Measurements from ENCODE around the gene NAALADL2.
"Not testable (repeated sequence)": the region's sequence is repeated elsewhere in the genome, so short reads cannot be mapped to it uniquely, and the experiment has no call there.

Gene NAALADL2

DNA sequence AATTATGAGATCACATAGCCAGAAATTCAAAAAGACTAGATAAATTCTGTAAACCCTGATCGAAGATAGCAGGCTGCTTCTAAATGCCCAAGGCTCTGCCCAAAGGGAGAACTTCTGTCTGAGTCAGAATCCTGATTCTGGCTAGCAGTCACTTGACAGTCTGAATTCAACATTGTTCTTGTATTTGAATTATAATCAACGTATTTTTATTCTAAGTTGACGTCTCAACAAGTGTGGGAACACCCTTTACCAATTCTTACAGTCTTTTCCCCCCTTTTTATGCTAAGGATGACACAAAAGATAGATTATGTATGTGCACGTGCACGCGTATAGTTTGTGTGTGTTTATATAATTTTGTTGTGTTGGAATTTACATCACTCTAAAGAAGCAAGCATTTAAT, 552.8 kb downstream of the NAALADL2 start:
- no peak overlapping the region for H3K4me3 ChIP-seq
- no peak for DNase-seq (ENCODE audit: low spot score)
- no peak overlapping the region for H3K27ac ChIP-seq
- TF ChIP-seq, protein P1, sequence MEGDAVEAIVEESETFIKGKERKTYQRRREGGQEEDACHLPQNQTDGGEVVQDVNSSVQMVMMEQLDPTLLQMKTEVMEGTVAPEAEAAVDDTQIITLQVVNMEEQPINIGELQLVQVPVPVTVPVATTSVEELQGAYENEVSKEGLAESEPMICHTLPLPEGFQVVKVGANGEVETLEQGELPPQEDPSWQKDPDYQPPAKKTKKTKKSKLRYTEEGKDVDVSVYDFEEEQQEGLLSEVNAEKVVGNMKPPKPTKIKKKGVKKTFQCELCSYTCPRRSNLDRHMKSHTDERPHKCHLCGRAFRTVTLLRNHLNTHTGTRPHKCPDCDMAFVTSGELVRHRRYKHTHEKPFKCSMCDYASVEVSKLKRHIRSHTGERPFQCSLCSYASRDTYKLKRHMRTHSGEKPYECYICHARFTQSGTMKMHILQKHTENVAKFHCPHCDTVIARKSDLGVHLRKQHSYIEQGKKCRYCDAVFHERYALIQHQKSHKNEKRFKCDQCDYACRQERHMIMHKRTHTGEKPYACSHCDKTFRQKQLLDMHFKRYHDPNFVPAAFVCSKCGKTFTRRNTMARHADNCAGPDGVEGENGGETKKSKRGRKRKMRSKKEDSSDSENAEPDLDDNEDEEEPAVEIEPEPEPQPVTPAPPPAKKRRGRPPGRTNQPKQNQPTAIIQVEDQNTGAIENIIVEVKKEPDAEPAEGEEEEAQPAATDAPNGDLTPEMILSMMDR (IDR thresholded peaks at IDR 0.05): no peak

DNA sequence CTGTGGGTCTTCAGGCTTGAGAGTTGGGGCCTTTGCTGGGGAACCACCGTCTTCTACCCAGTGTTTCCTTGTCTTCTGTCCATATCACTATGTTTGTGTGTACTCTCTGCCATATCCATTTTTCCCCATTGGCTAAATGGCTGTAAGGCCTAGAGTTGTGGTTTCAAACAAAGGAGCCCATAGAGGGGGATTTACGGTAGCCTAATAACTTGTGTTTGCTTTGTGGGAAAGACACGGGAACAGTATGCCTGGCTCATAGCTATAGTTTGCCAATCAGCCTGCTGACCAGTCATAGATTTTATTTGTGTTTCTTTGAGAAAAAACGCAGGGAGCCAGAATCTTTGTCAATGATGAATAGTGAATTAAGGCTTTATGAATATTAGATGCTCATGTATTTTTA, 554.8 kb downstream of the NAALADL2 start:
- Histone ChIP-seq H3K27ac (no peak overlapping the region), H3K4me3 (no peak overlapping the region)
- TF ChIP-seq, protein P1 (IDR thresholded peaks at IDR 0.05): no peak

DNA sequence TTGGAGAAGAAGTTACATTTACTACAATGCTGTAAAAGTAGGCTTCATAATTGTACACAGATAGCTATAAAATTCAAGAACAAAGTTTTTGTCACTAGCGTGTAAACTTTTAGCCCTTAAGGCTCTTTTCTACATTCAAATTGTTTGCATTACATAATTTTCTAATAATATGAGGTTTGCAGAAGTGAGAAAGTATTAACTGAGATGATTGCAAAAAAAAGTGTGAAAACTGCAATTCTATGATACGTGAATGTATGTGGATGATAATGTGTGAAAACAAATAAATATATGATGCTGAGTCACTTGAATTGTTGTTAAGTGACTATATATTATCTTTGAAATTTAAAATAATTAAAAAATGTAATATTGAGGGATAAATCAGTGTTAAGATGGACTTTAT, 557.5 kb downstream of the NAALADL2 start:
- TF ChIP-seq, protein P1 (IDR thresholded peaks at IDR 0.05): no peak
- no peak overlapping the region for H3K27ac ChIP-seq
- no peak for DNase-seq (ENCODE audit: low spot score)
- no peak overlapping the region for H3K4me3 ChIP-seq

More for the DNA sequence above, 554.8 kb downstream of the NAALADL2 start:
- no peak for DNase-seq (ENCODE audit: low spot score)

DNA sequence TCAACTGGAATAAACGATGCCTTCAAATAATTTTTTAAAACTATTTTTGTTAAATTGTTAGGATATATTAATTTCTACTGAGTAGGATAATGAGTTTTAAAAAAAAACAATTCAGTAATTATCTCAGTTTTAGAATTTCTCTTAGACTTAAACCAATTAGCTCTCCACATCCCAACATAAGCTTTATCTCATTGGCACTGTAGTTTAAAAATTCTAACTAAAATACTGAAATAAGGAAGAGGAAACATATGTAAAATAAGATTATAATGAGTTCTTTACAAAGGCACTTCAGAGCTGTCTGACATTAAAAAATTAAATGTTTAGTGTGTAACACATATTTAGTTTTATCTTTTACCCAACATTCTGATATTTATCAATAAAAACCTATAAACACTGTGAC, 558.3 kb downstream of the NAALADL2 start:
- Histone ChIP-seq H3K4me3 (no peak overlapping the region), H3K27ac (no peak overlapping the region)
- TF ChIP-seq, protein P1 (IDR thresholded peaks at IDR 0.05): no peak
- no peak for DNase-seq (ENCODE audit: low spot score)

DNA sequence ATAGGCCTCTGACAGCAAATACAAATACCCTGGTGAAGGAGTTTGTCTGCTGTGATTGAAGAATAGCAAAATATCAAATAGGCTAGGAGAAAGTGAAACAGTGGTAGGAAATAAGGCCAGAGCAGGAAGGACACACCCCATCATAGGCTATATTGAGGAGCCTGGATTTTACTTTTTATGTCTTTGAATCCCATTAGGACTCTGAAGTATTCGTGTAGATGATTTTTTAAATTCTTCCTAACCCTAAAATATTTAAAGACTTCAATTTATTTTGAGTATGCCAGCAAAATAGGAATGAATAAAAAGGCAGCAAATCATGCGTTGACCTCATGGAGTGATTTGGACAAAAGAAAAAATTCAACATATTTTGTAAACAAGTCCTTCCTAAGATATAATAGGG, 562.8 kb downstream of the NAALADL2 start:
- H3K4me3 ChIP-seq: no peak overlapping the region
- no peak for DNase-seq (ENCODE audit: low spot score)
- no peak overlapping the region for H3K27ac ChIP-seq
- TF ChIP-seq, protein P1 (IDR thresholded peaks at IDR 0.05): no peak

DNA sequence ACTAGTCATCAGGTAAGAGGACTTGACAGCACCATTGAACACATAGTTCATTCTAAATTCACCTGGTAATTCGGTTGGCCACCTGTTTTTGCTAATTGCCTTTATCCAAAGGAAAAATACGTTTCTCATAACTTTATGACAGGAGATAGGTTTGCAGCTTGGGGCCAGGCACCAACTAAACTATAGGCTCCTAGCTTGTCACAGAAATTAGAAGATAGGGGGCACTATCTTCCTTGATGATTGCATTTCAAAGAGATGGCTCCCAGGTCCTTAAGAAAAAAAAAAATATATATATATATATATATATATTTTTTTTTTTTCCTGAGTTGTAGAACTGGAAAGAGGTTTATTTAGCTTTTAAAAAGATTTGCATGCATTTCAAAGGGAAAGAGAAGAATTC, 563.6 kb downstream of the NAALADL2 start:
- Histone ChIP-seq H3K4me3 (no peak overlapping the region), H3K27ac (no peak overlapping the region)
- no peak for DNase-seq (ENCODE audit: low spot score)
- TF ChIP-seq, protein P1 (IDR thresholded peaks at IDR 0.05): no peak

DNA sequence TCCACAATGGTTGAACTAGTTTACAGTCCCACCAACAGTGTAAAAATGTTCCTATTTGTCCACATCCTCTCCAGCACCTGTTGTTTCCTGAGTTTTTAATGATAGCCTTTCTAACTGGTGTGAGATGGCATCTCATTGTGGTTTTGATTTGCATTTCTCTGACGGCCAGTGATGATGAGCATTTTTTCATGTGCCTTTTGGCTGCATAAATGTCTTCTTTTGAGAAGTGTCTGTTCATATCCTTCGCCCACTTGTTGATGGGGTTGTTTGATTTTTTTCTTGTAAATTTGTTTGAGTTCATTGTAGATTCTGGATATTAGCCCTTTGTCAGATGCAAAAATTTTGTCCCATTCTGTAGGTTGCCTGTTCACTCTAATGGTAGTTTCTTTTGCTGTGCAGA, 564.7 kb downstream of the NAALADL2 start:
- not testable (repeated sequence) for H3K27ac ChIP-seq; DNase-seq (ENCODE audit: low spot score); H3K4me3 ChIP-seq

DNA sequence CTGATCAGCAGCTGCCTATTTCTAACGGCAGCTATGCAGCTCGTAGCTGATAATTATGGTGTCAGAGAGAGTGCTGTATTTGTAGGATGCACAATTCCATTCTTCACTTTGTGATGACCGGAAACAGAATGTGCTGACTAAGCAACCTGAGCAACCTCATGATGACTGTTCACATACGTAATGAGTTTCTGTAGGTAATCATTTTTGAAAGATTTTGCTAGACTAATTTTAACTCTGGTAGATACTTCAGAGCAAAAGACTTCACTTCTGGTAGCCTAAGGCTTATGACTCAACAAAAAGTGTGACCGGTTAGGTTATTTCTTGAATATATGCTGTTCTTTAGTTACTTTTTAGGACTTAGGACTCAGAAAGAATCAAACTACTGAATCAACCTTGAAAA, 567.7 kb downstream of the NAALADL2 start:
- DNase-seq (ENCODE audit: low spot score): no peak
- TF ChIP-seq, protein P1 (IDR thresholded peaks at IDR 0.05): no peak
- Histone ChIP-seq H3K27ac (no peak overlapping the region), H3K4me3 (no peak overlapping the region)
